Measurements from ENCODE around the gene TMEM97. TPM values are rescaled to one million over a fixed set of nuclear protein-coding genes. Genes with fewer than 3 reads are reported as not detected.

Gene TMEM97
- total RNA-seq, 1 donor from 2014 or later: 170 TPM

DNA sequence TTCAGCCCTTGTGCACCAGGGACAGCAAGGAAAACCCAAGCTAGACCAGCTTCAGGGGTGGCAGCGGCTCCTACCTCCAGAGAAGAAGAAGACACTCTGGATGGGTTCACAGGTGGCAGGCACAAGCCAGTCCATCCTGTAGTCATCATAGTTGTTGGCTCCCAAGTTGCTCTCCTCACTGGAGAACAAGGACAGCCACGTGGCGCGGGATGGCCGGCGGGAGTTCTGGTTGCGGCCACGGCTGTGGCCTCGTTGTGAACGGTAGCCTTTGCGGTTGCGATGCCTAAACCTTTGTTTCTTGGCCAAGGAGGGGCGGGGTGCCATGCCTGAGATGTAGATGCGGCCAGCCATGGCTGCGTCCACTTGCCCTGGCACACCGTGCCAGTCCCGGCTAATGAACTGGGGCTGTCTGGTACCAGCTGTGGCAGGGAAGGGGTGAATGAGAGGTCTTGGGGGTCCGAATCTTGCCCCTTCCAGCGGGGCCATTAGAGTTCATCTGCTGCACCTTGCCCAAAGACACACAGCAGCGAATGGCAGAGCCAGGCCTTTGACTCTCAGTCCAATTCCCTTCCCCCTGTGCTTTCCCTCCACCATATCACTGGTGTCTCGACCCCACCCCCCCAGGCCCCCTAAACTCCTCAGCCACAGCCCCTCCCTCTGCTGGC is 48.8 kb downstream of the TMEM97 start:
- Mint-ChIP-seq H3K9me3 (ENCODE audit: unreplicated experiment) (peaks cover 11% of the 10 kb centered on the region), H3K27me3 (ENCODE audit: unreplicated experiment) (peaks cover 16% of the 10 kb centered on the region), H3K36me3 (ENCODE audit: unreplicated experiment) (no peaks in the 10 kb centered on the region), H3K4me3 (ENCODE audit: unreplicated experiment) (no peak overlapping the region), H3K27ac (ENCODE audit: unreplicated experiment) (no peak overlapping the region), H3K4me1 (ENCODE audit: low read depth, unreplicated experiment) (peaks cover 10% of the 10 kb centered on the region)
- no peak for DNase-seq
- TF ChIP-seq, protein P1, sequence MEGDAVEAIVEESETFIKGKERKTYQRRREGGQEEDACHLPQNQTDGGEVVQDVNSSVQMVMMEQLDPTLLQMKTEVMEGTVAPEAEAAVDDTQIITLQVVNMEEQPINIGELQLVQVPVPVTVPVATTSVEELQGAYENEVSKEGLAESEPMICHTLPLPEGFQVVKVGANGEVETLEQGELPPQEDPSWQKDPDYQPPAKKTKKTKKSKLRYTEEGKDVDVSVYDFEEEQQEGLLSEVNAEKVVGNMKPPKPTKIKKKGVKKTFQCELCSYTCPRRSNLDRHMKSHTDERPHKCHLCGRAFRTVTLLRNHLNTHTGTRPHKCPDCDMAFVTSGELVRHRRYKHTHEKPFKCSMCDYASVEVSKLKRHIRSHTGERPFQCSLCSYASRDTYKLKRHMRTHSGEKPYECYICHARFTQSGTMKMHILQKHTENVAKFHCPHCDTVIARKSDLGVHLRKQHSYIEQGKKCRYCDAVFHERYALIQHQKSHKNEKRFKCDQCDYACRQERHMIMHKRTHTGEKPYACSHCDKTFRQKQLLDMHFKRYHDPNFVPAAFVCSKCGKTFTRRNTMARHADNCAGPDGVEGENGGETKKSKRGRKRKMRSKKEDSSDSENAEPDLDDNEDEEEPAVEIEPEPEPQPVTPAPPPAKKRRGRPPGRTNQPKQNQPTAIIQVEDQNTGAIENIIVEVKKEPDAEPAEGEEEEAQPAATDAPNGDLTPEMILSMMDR (IDR thresholded peaks at IDR 0.05; ENCODE audit: partially characterized antibody, unreplicated experiment): no peak

DNA sequence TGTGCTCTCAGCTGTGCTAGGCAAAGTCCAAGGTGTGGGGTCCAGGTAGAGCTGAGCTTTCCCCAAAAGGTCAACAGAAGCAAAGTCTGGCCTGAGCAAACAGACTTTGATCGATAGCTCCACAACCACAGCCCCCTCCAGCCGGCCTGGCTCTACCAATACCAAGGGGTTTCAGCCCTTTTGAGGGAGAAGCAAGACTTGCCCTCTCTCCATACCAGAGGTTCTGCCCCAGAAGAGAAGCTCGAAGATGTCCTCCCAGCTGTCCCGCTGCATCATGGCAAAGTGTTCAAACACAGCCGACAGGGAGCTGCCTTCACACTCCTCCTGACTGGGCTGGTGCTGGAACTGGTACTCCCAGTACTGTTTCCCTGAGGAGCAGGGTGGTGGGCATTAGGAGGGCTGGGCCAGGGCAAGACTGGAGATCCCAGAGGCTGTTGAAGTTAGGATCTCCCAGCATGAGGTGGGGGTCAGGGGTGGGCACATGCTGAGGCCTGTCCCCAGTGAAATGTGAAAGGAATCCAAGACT is 49.4 kb downstream of the TMEM97 start:
- DNase-seq: no peak
- Mint-ChIP-seq H3K4me1 (ENCODE audit: low read depth, unreplicated experiment) (peaks cover 13% of the 10 kb centered on the region), H3K36me3 (ENCODE audit: unreplicated experiment) (peaks cover under 1% of the 10 kb centered on the region), H3K9me3 (ENCODE audit: unreplicated experiment) (peaks cover 14% of the 10 kb centered on the region), H3K27me3 (ENCODE audit: unreplicated experiment) (peaks cover 18% of the 10 kb centered on the region), H3K27ac (ENCODE audit: unreplicated experiment) (no peak overlapping the region), H3K4me3 (ENCODE audit: unreplicated experiment) (no peak overlapping the region)
- TF ChIP-seq, protein P1 (IDR thresholded peaks at IDR 0.05; ENCODE audit: partially characterized antibody, unreplicated experiment): no peak

DNA sequence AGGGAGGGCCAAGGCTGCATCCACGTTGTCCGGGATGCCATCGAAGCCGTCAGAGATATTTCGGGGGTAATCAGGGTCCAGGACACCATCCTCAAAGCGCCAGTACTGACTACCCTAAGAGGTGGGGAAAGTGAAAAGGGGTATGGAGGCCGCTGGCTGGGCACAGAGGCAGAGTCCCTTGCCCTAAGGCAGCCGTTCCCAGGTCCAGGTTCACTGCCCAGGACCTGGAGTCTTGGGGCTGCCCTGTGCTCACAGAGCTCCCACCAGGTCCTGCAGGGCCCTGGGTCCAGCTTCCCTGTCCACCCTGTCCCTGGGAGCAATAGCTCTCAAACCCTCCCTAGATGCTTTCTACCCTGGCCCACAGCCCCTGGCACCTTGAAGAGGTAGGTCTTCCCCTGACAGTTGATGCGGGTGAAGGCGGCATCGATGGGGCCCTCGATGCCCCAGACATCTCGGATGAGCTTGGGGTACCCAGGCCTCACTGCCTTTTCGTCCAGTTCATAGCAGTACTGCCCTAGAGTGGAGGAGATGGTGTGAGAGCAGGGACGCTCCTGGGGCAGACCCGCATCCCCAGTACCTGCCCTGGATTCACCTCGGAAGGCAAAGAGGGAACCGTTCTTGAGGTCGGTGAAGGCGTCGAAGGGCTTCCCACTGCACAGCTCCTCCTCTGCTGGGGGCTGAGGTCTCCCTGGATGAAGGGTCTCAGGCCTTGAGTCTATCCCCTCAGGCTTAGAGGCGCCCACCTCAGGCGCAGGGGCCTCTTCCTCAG is 50.1 kb downstream of the TMEM97 start:
- Mint-ChIP-seq H3K27ac (ENCODE audit: unreplicated experiment) (no peak overlapping the region), H3K36me3 (ENCODE audit: unreplicated experiment) (peaks cover 4% of the 10 kb centered on the region), H3K4me1 (ENCODE audit: low read depth, unreplicated experiment) (peaks cover 17% of the 10 kb centered on the region), H3K9me3 (ENCODE audit: unreplicated experiment) (peaks cover 16% of the 10 kb centered on the region), H3K27me3 (ENCODE audit: unreplicated experiment) (peaks cover 18% of the 10 kb centered on the region), H3K4me3 (ENCODE audit: unreplicated experiment) (no peak overlapping the region)
- TF ChIP-seq, protein P1 (IDR thresholded peaks at IDR 0.05; ENCODE audit: partially characterized antibody, unreplicated experiment): no peak
- no peak for DNase-seq

DNA sequence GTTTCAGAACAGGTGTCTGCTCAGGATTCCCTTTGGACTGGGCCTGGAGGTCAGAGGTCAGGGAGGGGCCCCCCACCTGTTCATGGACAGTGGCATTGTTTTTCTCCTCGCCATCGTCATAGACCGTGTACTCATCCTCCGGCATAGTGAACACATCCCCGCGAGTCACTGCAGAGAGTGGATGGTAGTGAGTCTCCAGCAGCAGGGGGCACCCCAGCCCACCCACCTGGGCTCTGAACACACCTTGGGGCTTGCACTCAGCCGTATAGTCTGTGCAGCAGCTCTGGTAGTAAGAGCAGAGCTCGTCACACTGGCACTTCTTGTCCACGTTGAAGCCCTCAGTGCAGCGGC is 50.7 kb downstream of the TMEM97 start:
- no peak overlapping the region for H3K4me3 Mint-ChIP-seq (ENCODE audit: unreplicated experiment)
- H3K27ac Mint-ChIP-seq (ENCODE audit: unreplicated experiment): peak overlapping the region; percentile 4
- H3K27me3 Mint-ChIP-seq (ENCODE audit: unreplicated experiment): peaks cover 18% of the 10 kb centered on the region

More for the DNA sequence above, 50.7 kb downstream of the TMEM97 start:
- peaks cover 4% of the 10 kb centered on the region for H3K36me3 Mint-ChIP-seq (ENCODE audit: unreplicated experiment)
- peaks cover 16% of the 10 kb centered on the region for H3K9me3 Mint-ChIP-seq (ENCODE audit: unreplicated experiment)
- TF ChIP-seq, protein P1 (IDR thresholded peaks at IDR 0.05; ENCODE audit: partially characterized antibody, unreplicated experiment): no peak
- no peak for DNase-seq
- H3K4me1 Mint-ChIP-seq (ENCODE audit: low read depth, unreplicated experiment): peaks cover 17% of the 10 kb centered on the region

Measured in glutamatergic neuron (in vitro differentiated cells).